ENCODE results near the gene MLIP. TPM values are rescaled to one million over a fixed set of nuclear protein-coding genes. Genes with fewer than 3 reads are reported as not detected.

The MLIP gene
- total RNA-seq, 1 experiment from 2014 or later: not detected

- TF ChIP-seq REST (IDR thresholded peaks at IDR 0.05; ENCODE audit: insufficient read depth in 1 of 2, low read depth in 2 of 2, low read length in 1 of 2): no peak
- TF ChIP-seq, protein P1, sequence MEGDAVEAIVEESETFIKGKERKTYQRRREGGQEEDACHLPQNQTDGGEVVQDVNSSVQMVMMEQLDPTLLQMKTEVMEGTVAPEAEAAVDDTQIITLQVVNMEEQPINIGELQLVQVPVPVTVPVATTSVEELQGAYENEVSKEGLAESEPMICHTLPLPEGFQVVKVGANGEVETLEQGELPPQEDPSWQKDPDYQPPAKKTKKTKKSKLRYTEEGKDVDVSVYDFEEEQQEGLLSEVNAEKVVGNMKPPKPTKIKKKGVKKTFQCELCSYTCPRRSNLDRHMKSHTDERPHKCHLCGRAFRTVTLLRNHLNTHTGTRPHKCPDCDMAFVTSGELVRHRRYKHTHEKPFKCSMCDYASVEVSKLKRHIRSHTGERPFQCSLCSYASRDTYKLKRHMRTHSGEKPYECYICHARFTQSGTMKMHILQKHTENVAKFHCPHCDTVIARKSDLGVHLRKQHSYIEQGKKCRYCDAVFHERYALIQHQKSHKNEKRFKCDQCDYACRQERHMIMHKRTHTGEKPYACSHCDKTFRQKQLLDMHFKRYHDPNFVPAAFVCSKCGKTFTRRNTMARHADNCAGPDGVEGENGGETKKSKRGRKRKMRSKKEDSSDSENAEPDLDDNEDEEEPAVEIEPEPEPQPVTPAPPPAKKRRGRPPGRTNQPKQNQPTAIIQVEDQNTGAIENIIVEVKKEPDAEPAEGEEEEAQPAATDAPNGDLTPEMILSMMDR (IDR thresholded peaks at IDR 0.05): no peak
- no peak for TF ChIP-seq SIN3A (IDR thresholded peaks at IDR 0.05; ENCODE audit: borderline replicate concordance, insufficient read depth, low read depth, low read length)
- no peak for TF ChIP-seq TCF7L2 (IDR thresholded peaks at IDR 0.05; ENCODE audit: low read depth, low read length)
- no peak for TF ChIP-seq POLR2AphosphoS5 (IDR thresholded peaks at IDR 0.05; ENCODE audit: low read depth, low read length)
- H3K4me1 ChIP-seq (ENCODE audit: control insufficient read depth, insufficient read depth, low read length): no peaks in the 10 kb centered on the region
- ChIA-PET POLR2A (no interaction called here), CTCF (no interaction called here)
- in situ Hi-C loops (cut with HindIII; ENCODE audit: low pct_unique_long_range_greater_than_20kb, low sequenced_read_pairs): no loop called here
- H3K36me3 ChIP-seq (ENCODE audit: control insufficient read depth, insufficient read depth, low read length): no peaks in the 10 kb centered on the region
- no peaks in the 10 kb centered on the region for H3K27me3 ChIP-seq (ENCODE audit: control insufficient read depth, insufficient read depth, low read length)
- DNase-seq (ENCODE audit: low read depth, low spot score) (no peak), ATAC-seq (no peak)
- H3K9me3 ChIP-seq (ENCODE audit: control insufficient read depth, insufficient read depth, low read depth, low read length): no peaks in the 10 kb centered on the region
- no TSS peak for BruUV-seq (replicated peaks)
- H3K27ac ChIP-seq (ENCODE audit: low read length): no peak overlapping the region
- intact Hi-C loops (cut with micrococcal nuclease; ENCODE audit: unreplicated experiment): no loop called here
- H3K4me3 ChIP-seq (ENCODE audit: low read depth in 2 of 2, low read length in 2 of 2): no peak overlapping the region
These were observed 177.2 kb downstream of the MLIP start for GRCh38 chr6:54288474-54288873.

DNA sequence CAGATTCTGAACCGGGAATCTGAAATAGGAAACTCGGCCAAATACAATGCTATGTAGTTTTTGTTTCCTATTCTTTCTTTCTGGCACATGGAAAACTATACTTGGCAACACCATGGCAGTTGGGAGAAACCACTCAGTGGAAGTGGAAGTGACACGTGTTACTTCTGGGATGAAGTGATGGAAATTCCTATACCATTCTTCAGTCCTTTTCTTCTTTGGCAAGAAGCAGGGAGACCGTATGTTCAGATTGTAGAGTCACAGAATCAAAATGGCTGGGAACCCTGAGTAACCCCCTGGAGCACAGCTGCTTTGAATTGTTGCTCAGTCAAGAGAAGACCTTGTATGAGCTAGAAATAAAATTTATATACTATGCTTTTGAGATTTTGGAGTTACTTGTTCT, 178.2 kb downstream of the MLIP start:
- no TSS peak for BruUV-seq (replicated peaks)
- H3K36me3 ChIP-seq (ENCODE audit: control insufficient read depth, insufficient read depth, low read length): no peaks in the 10 kb centered on the region
- DNase-seq (ENCODE audit: low read depth, low spot score): no peak
- ChIA-PET POLR2A (no interaction called here), CTCF (no interaction called here)
- intact Hi-C loops (cut with micrococcal nuclease; ENCODE audit: unreplicated experiment): no loop called here
- no peak for ATAC-seq
- TF ChIP-seq SIN3A (IDR thresholded peaks at IDR 0.05; ENCODE audit: borderline replicate concordance, insufficient read depth, low read depth, low read length) (no peak), TCF7L2 (IDR thresholded peaks at IDR 0.05; ENCODE audit: low read depth, low read length) (no peak), REST (IDR thresholded peaks at IDR 0.05; ENCODE audit: insufficient read depth in 1 of 2, low read depth in 2 of 2, low read length in 1 of 2) (no peak), POLR2AphosphoS5 (IDR thresholded peaks at IDR 0.05; ENCODE audit: low read depth, low read length) (no peak)
- TF ChIP-seq, protein P1 (IDR thresholded peaks at IDR 0.05): no peak
- no peaks in the 10 kb centered on the region for H3K9me3 ChIP-seq (ENCODE audit: control insufficient read depth, insufficient read depth, low read depth, low read length)
- no peak overlapping the region for H3K27ac ChIP-seq (ENCODE audit: low read length)
- H3K4me3 ChIP-seq (ENCODE audit: low read depth in 2 of 2, low read length in 2 of 2): no peak overlapping the region
- H3K27me3 ChIP-seq (ENCODE audit: control insufficient read depth, insufficient read depth, low read length): no peaks in the 10 kb centered on the region
- in situ Hi-C loops (cut with HindIII; ENCODE audit: low pct_unique_long_range_greater_than_20kb, low sequenced_read_pairs): no loop called here
- no peaks in the 10 kb centered on the region for H3K4me1 ChIP-seq (ENCODE audit: control insufficient read depth, insufficient read depth, low read length)
